Hepatocyte (in vitro differentiated cells): ENCODE results near the gene ITPR1. TPM values are rescaled to one million over a fixed set of nuclear protein-coding genes. Genes with fewer than 3 reads are reported as not detected.

Experiments used
- DNase-seq: peaks from one replicate; pipeline ENCODE4 v3.0.0-alpha.2; 2016; ENCODE audit warnings: low spot score
- H2AFZ ChIP-seq: fragments of 200-600 bp; sonication (generic); 2 replicates; pipeline ENCODE4 v1.6.0; 2016; ENCODE audit warnings: antibody characterized with exemption, mild to moderate bottlenecking
- H3K27ac ChIP-seq: fragments of 200-600 bp; sonication (generic); 2 replicates; pipeline ENCODE4 v1.5.1; 2016; ENCODE audit warnings: mild to moderate bottlenecking
- H3K27me3 ChIP-seq: fragments of 200-600 bp; sonication (generic); 2 replicates; pipeline ENCODE4 v1.6.1; 2016
- H3K36me3 ChIP-seq: fragments of 200-600 bp; sonication (generic); replicated peaks from 2 replicates; pipeline ENCODE4 v1.5.1; 2016; ENCODE audit warnings: low read depth; ENCODE audit not compliant: insufficient read depth
- H3K4me1 ChIP-seq: fragments of 200-600 bp; sonication (generic); 2 replicates; pipeline ENCODE4 v1.5.1; 2016; ENCODE audit warnings: mild to moderate bottlenecking, moderate library complexity; ENCODE audit not compliant: insufficient read depth
- H3K4me2 ChIP-seq: fragments of 200-600 bp; sonication (generic); 2 replicates; pipeline ENCODE4 v1.6.0; 2016
- H3K4me3 ChIP-seq: fragments of 200-600 bp; sonication (generic); 2 replicates; pipeline ENCODE4 v1.5.1; 2016; ENCODE audit warnings: mild to moderate bottlenecking
- H3K79me2 ChIP-seq: fragments of 200-600 bp; sonication (generic); 2 replicates; pipeline ENCODE4 v1.6.0; 2017; ENCODE audit warnings: mild to moderate bottlenecking
- H3K9me2 ChIP-seq: fragments of 200-600 bp; sonication (generic); replicated peaks from 2 replicates; pipeline ENCODE4 v1.6.0; 2017; ENCODE audit warnings: mild to moderate bottlenecking; ENCODE audit not compliant: insufficient read depth
- H3K9me3 ChIP-seq: fragments of 200-600 bp; sonication (generic); 2 replicates; pipeline ENCODE4 v1.5.1; 2016; ENCODE audit warnings: low read depth, mild to moderate bottlenecking
- H4K20me1 ChIP-seq: fragments of 200-600 bp; sonication (generic); 2 replicates; pipeline ENCODE4 v1.6.0; 2016; ENCODE audit warnings: mild to moderate bottlenecking; ENCODE audit not compliant: insufficient read depth, poor library complexity, severe bottlenecking
- CTCF ChIP-seq: fragments of 200-600 bp; sonication (generic); IDR thresholded peaks from 2 replicates; pipeline ENCODE4 v1.5.1; 2016; ENCODE audit warnings: antibody characterized with exemption, mild to moderate bottlenecking; ENCODE audit not compliant: poor library complexity
- EZH2 ChIP-seq: fragments of 200-600 bp; sonication (generic); IDR thresholded peaks from 2 replicates; pipeline ENCODE4 v1.6.1; 2016; ENCODE audit warnings: antibody characterized with exemption, mild to moderate bottlenecking, borderline replicate concordance
- EZH2phosphoT487 ChIP-seq: fragments of 200-600 bp; sonication (generic); IDR thresholded peaks from one replicate; pipeline ENCODE4 v1.6.1; 2018; ENCODE audit warnings: antibody characterized with exemption, mild to moderate bottlenecking, low read depth, moderate library complexity; ENCODE audit not compliant: unreplicated experiment, severe bottlenecking
- WGBS: methylation state at CpG from one replicate; pipeline ENCODE4 v1.1.6; 2016; ENCODE audit warnings: low lambda C conversion rate; ENCODE audit errors: missing lambda C conversion rate; 5-methylcytosine and 5-hydroxymethylcytosine counted together
- polyA plus RNA-seq: library from polyadenylated mRNA; unstranded; fragments of >200 nt; fragmentation: Nextera tagmentation; extraction: Ambion mirVana; gene quantifications from 2 replicates; pipeline ENCODE4 v1.2.1, GENCODE V29; 2016
- total RNA-seq: library from RNA; depleted of rRNA; stranded (reverse); fragments of >200 nt; gene quantifications from 2 replicates; pipeline ENCODE4 v1.2.3, GENCODE V29; 2014

ITPR1 gene
- total and polyA plus RNA-seq, 2 experiments from 2014 or later, result 46.8 to 90.8 TPM

GRCh38 chr3:4512895-4513616, 19.9 kb downstream of the ITPR1 start:
- no peak for TF ChIP-seq EZH2phosphoT487
- no peak for TF ChIP-seq EZH2
- TF ChIP-seq CTCF, result no peak
- Histone ChIP-seq H3K4me3 (no peak overlapping the region), H3K4me1 (peaks cover 22% of the 10 kb centered on the region), H3K27me3 (no peaks in the 10 kb centered on the region), H3K27ac (peak overlapping the region; percentile 26), H4K20me1 (no peaks in the 10 kb centered on the region), H3K4me2 (peak overlapping the region; percentile 47), H2AFZ (peak overlapping the region; percentile 25), H3K36me3 (peaks cover 3% of the 10 kb centered on the region), H3K79me2 (peaks cover 30% of the 10 kb centered on the region), H3K9me3 (no peaks in the 10 kb centered on the region), H3K9me2 (no peaks in the 10 kb centered on the region)
- no peak for DNase-seq
- 34% methylated on average over 15 of the region's 15 CpGs for WGBS

- H3K27ac ChIP-seq, result peak overlapping the region; percentile 52
- DNase-seq, result no peak
- no peaks in the 10 kb centered on the region for H3K9me3 ChIP-seq
- H3K4me3 ChIP-seq, result no peak overlapping the region
- no peak overlapping the region for H3K4me2 ChIP-seq
- no peaks in the 10 kb centered on the region for H3K9me2 ChIP-seq
- no peak overlapping the region for H2AFZ ChIP-seq
- no peak for TF ChIP-seq EZH2phosphoT487
- no peak for TF ChIP-seq EZH2
- TF ChIP-seq CTCF, result no peak
- H3K4me1 ChIP-seq, result peaks cover 22% of the 10 kb centered on the region
- H4K20me1 ChIP-seq, result no peaks in the 10 kb centered on the region
- peaks cover 17% of the 10 kb centered on the region for H3K79me2 ChIP-seq
- no peaks in the 10 kb centered on the region for H3K27me3 ChIP-seq
- H3K36me3 ChIP-seq, result no peaks in the 10 kb centered on the region
- WGBS, result 65% methylated on average over 5 of the region's 5 CpGs
Measured at GRCh38 chr3:4514321-4514720, 21.2 kb downstream of the ITPR1 start.

- peaks cover 12% of the 10 kb centered on the region for H3K79me2 ChIP-seq
- WGBS, result 42% methylated on average over 1 of the region's 1 CpG
- no peaks in the 10 kb centered on the region for H3K36me3 ChIP-seq
- H3K4me2 ChIP-seq, result peak overlapping the region; percentile 46
- no peaks in the 10 kb centered on the region for H3K27me3 ChIP-seq
- no peaks in the 10 kb centered on the region for H4K20me1 ChIP-seq
- peak overlapping the region; percentile 52 for H3K27ac ChIP-seq
- DNase-seq, result no peak
- no peak overlapping the region for H3K4me3 ChIP-seq
- TF ChIP-seq CTCF (no peak), EZH2 (no peak), EZH2phosphoT487 (no peak)
- peaks cover 22% of the 10 kb centered on the region for H3K4me1 ChIP-seq
- no peaks in the 10 kb centered on the region for H3K9me2 ChIP-seq
- no peak overlapping the region for H2AFZ ChIP-seq
- H3K9me3 ChIP-seq, result no peaks in the 10 kb centered on the region
Measured at GRCh38 chr3:4514916-4515315, 21.8 kb downstream of the ITPR1 start.
